Trophoblast cell (in vitro differentiated cells and primary cell): ENCODE measurements around the gene AFF2.

Experiments
- DNase-seq, 2 donors: peaks; one replicate each; pipeline ENCODE4 v3.0.0-alpha.2; 2016
- H2AFZ ChIP-seq: 2 replicates; pipeline ENCODE4 v1.6.1; 2013; ENCODE audit warnings: low read length, moderate library complexity, mild to moderate bottlenecking; ENCODE audit not compliant: insufficient read depth, poor library complexity
- H2AK5ac ChIP-seq: 2 replicates; pipeline ENCODE4 v1.6.1; 2013; ENCODE audit warnings: mild to moderate bottlenecking, low read length
- H2BK120ac ChIP-seq: 2 replicates; pipeline ENCODE4 v1.6.1; 2013; ENCODE audit warnings: low read length, mild to moderate bottlenecking, moderate library complexity; ENCODE audit not compliant: insufficient read depth, poor library complexity
- H2BK12ac ChIP-seq: 2 replicates; pipeline ENCODE4 v1.6.1; 2013; ENCODE audit warnings: mild to moderate bottlenecking, low read length, moderate library complexity
- H2BK5ac ChIP-seq: 2 replicates; pipeline ENCODE4 v1.6.1; 2013; ENCODE audit warnings: low read length, low read depth, moderate library complexity, mild to moderate bottlenecking; ENCODE audit not compliant: poor library complexity
- H3K14ac ChIP-seq: 2 replicates; pipeline ENCODE4 v1.6.1; 2013; ENCODE audit warnings: mild to moderate bottlenecking, low read length
- H3K18ac ChIP-seq: 2 replicates; pipeline ENCODE4 v1.6.1; 2013; ENCODE audit warnings: mild to moderate bottlenecking, low read length
- H3K23ac ChIP-seq: 2 replicates; pipeline ENCODE4 v1.6.1; 2013; ENCODE audit warnings: low read length
- H3K27ac ChIP-seq: 2 replicates; pipeline ENCODE4 v1.5.1; 2013; ENCODE audit warnings: low read depth, mild to moderate bottlenecking, inconsistent platforms, low read length, moderate library complexity
- H3K27me3 ChIP-seq: 2 replicates; pipeline ENCODE4 v1.6.1; 2013; ENCODE audit warnings: inconsistent platforms, mild to moderate bottlenecking, low read length, moderate library complexity; ENCODE audit not compliant: insufficient read depth
- H3K36me3 ChIP-seq, 2 experiments: 1 replicate in 1 of 2; 2 replicates in 1 of 2; pipeline ENCODE4 v1.6.1; 2013; ENCODE audit warnings: low read length in 2 of 2, mild to moderate bottlenecking in 2 of 2, moderate library complexity in 1 of 2; ENCODE audit not compliant: insufficient read depth in 2 of 2, control insufficient read depth in 1 of 2
- H3K4ac ChIP-seq: 2 replicates; pipeline ENCODE4 v1.6.1; 2013; ENCODE audit warnings: low read depth, mild to moderate bottlenecking, low read length, moderate library complexity
- H3K4me1 ChIP-seq, 2 experiments: 1 replicate in 1 of 2; 2 replicates in 1 of 2; pipeline ENCODE4 v1.6.1; 2013; ENCODE audit warnings: low read length in 2 of 2, mild to moderate bottlenecking in 2 of 2, moderate library complexity in 1 of 2; ENCODE audit not compliant: insufficient read depth in 2 of 2, control insufficient read depth in 1 of 2
- H3K4me2 ChIP-seq: 2 replicates; pipeline ENCODE4 v1.6.1; 2013; ENCODE audit warnings: inconsistent platforms, mild to moderate bottlenecking, low read length, moderate library complexity
- H3K4me3 ChIP-seq: 2 replicates; pipeline ENCODE4 v1.5.1; 2013; ENCODE audit warnings: mild to moderate bottlenecking, low read depth, low read length, inconsistent platforms
- H3K79me1 ChIP-seq: one replicate; pipeline ENCODE4 v1.6.1; 2013; ENCODE audit warnings: low read length
- H3K79me2 ChIP-seq: 2 replicates; pipeline ENCODE4 v1.6.1; 2013; ENCODE audit warnings: low read length, mild to moderate bottlenecking; ENCODE audit not compliant: control insufficient read depth, insufficient read depth, poor library complexity
- H3K9ac ChIP-seq: 2 replicates; pipeline ENCODE4 v1.6.1; 2013; ENCODE audit warnings: mild to moderate bottlenecking, low read length
- H3K9me3 ChIP-seq: 2 replicates; pipeline ENCODE4 v1.6.1; 2013; ENCODE audit warnings: low read depth, mild to moderate bottlenecking, control low read depth, inconsistent platforms, low read length; ENCODE audit not compliant: insufficient read depth
- H4K12ac ChIP-seq: 2 replicates; pipeline ENCODE4 v1.6.1; 2013; ENCODE audit warnings: low read depth, mild to moderate bottlenecking, low read length, moderate library complexity
- H4K8ac ChIP-seq: 2 replicates; pipeline ENCODE4 v1.6.1; 2013; ENCODE audit warnings: low read depth, mild to moderate bottlenecking, low read length, moderate library complexity
- H4K91ac ChIP-seq: one replicate; pipeline ENCODE4 v1.6.1; 2013; ENCODE audit warnings: low read depth, mild to moderate bottlenecking, low read length, moderate library complexity
- WGBS: extraction: QIAGEN DNeasy Blood & Tissue Kit; methylation state at CpG from one replicate; pipeline ENCODE4 v1.1.7; 2013; ENCODE audit warnings: missing lambda C conversion rate; ENCODE audit not compliant: insufficient read length, insufficient coverage; ENCODE audit errors: extremely low coverage; 5-methylcytosine and 5-hydroxymethylcytosine counted together

The AFF2 gene

DNA sequence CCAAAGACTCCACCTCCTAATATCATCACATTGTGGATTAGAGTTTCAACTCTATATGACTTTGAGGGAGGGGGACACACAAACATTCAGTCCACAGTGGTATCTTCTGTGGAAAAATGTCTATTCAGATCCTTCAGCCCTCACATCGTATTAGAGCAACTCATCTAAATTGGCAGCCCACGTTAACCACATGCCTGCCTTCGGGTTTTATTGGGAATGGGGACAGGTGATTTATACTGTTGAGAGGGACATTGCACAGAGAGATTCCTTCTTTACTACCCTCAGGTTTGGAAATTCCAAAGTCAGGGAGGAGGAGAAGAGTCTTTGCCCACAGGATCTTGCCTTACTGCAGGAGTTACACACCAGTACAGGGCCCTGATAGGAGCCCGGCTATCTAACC is 372.5 kb downstream of the AFF2 start:
- Histone ChIP-seq H2AFZ (no peak overlapping the region), H4K91ac (no peak overlapping the region), H3K79me2 (no peaks in the 10 kb centered on the region), H3K4ac (no peak overlapping the region), H2BK12ac (no peak overlapping the region), H3K36me3 (no peaks in the 10 kb centered on the region), H3K27me3 (no peaks in the 10 kb centered on the region), H2BK120ac (no peak overlapping the region), H3K23ac (no peak overlapping the region), H4K8ac (no peak overlapping the region), H3K18ac (no peak overlapping the region), H3K4me3 (no peak overlapping the region), H3K4me1 (no peaks in the 10 kb centered on the region), H3K4me2 (no peak overlapping the region), H3K79me1 (no peaks in the 10 kb centered on the region), H3K9me3 (no peaks in the 10 kb centered on the region), H3K14ac (no peak overlapping the region), H2AK5ac (no peak overlapping the region), H3K27ac (no peak overlapping the region), H3K9ac (no peak overlapping the region), H2BK5ac (no peak overlapping the region), H4K12ac (no peak overlapping the region)
- DNase-seq: no peak
- no CpG with 5 or more reads among the region's 4 CpGs for WGBS

DNA sequence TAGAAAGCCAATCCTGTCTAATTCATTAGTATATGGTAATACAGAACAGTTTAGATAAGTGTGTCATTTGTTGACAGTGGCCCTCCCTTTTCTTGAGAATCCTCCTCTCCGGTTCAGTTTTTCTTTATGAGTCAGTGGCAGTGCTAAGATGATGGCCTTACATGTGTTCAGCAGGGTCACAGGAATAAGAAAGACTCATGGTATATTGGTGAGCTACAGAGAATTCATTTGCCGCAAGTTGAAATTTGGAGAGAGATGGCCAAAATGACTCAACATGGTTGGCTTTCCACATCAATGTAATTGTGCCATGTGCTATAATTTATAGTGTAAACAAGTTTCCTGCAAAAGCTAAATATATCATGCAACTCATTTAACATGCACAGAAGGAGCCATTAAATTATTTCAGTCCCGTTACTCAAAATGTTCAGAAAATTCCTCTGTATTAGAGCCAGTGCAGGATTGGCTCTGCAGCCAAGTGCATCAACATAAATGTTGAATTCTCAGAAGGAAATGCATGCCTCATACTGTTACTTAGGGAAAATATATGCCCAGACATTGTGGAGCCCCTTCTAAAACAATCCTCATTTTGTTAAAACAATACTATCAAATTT is 374.3 kb downstream of the AFF2 start:
- H3K23ac ChIP-seq: no peak overlapping the region
- WGBS: no CpG with 5 or more reads among the region's 3 CpGs

DNA sequence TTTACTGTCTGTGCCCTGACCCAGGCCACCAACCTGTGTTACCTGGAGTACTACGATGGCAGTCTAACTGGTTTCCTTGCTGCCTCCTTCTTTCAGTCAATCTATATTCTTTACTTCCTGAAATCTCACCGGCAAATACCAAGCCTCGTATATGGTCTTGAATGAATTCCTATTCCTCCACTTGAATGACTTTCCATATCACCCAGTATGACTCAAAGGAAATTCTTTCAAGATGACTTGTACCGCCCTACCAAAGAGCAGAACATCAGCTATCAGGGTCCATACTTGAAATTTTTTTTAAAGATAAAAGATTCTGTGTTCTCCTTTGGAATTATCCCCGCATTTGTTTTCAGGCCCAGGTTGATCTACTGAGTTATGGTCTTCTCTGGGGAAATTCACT is 378.0 kb downstream of the AFF2 start:
- Histone ChIP-seq H3K14ac (no peak overlapping the region), H2BK12ac (no peak overlapping the region), H4K12ac (no peak overlapping the region), H3K4me2 (no peak overlapping the region), H3K36me3 (no peaks in the 10 kb centered on the region), H3K4me3 (no peak overlapping the region), H4K91ac (no peak overlapping the region), H3K23ac (no peak overlapping the region), H2BK5ac (no peak overlapping the region), H3K18ac (no peak overlapping the region), H2AFZ (no peak overlapping the region), H3K4ac (no peak overlapping the region), H3K9ac (no peak overlapping the region), H3K79me2 (no peaks in the 10 kb centered on the region), H4K8ac (no peak overlapping the region), H3K4me1 (no peaks in the 10 kb centered on the region), H3K79me1 (no peaks in the 10 kb centered on the region), H3K27me3 (no peaks in the 10 kb centered on the region), H2AK5ac (no peak overlapping the region), H3K9me3 (no peaks in the 10 kb centered on the region), H3K27ac (no peak overlapping the region), H2BK120ac (no peak overlapping the region)
- peak; percentile 18 to 70 for DNase-seq
- no CpG with 5 or more reads among the region's 5 CpGs for WGBS

More for the DNA sequence above, 374.3 kb downstream of the AFF2 start:
- no peaks in the 10 kb centered on the region for H3K27me3 ChIP-seq
- no peaks in the 10 kb centered on the region for H3K36me3 ChIP-seq
- H3K9me3 ChIP-seq: no peaks in the 10 kb centered on the region
- H3K4me2 ChIP-seq: no peak overlapping the region
- no peak overlapping the region for H4K91ac ChIP-seq
- H2BK12ac ChIP-seq: no peak overlapping the region
- DNase-seq: no peak
- no peak overlapping the region for H3K14ac ChIP-seq
- no peak overlapping the region for H3K4me3 ChIP-seq
- no peak overlapping the region for H2BK5ac ChIP-seq
- H2AFZ ChIP-seq: no peak overlapping the region
- H3K4me1 ChIP-seq: no peaks in the 10 kb centered on the region
- no peak overlapping the region for H3K9ac ChIP-seq
- H3K4ac ChIP-seq: no peak overlapping the region
- no peak overlapping the region for H4K12ac ChIP-seq
- no peak overlapping the region for H3K27ac ChIP-seq
- no peak overlapping the region for H2BK120ac ChIP-seq
- H3K18ac ChIP-seq: no peak overlapping the region
- no peaks in the 10 kb centered on the region for H3K79me1 ChIP-seq
- H2AK5ac ChIP-seq: no peak overlapping the region
- no peaks in the 10 kb centered on the region for H3K79me2 ChIP-seq
- no peak overlapping the region for H4K8ac ChIP-seq

DNA sequence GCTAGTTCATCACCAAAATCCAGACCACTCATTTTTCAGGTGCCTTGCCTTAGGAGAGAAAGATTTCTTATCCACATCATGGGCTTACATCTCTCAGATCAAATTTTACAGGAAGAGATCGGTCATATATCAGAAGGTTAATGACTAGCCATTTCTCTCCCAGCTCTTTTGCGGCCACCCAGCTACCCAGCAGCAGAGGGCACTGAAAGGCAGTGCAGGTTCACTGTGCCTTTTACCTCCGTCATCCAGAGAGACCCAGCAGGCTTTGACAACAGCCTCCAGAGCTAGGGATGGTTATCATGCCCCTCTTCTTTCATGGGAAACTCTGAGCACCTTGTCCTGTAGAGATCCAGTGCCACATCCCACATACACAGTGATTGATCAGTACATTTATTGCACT is 384.8 kb downstream of the AFF2 start:
- no CpG with 5 or more reads among the region's 3 CpGs for WGBS
- Histone ChIP-seq H3K9me3 (no peaks in the 10 kb centered on the region), H2BK120ac (no peak overlapping the region), H3K27ac (no peak overlapping the region), H3K79me2 (no peaks in the 10 kb centered on the region), H4K91ac (no peak overlapping the region), H3K4me2 (no peak overlapping the region), H3K4me1 (no peaks in the 10 kb centered on the region), H3K23ac (no peak overlapping the region), H3K14ac (no peak overlapping the region), H3K36me3 (no peaks in the 10 kb centered on the region), H4K8ac (no peak overlapping the region), H2AK5ac (no peak overlapping the region), H2AFZ (no peak overlapping the region), H2BK12ac (no peak overlapping the region), H3K27me3 (no peaks in the 10 kb centered on the region), H4K12ac (no peak overlapping the region), H3K79me1 (no peaks in the 10 kb centered on the region), H3K9ac (no peak overlapping the region), H3K4me3 (no peak overlapping the region), H3K4ac (no peak overlapping the region), H2BK5ac (no peak overlapping the region), H3K18ac (no peak overlapping the region)
- no peak for DNase-seq
